Measurements from ENCODE around the gene PDCD10.

PDCD10 gene

DNA sequence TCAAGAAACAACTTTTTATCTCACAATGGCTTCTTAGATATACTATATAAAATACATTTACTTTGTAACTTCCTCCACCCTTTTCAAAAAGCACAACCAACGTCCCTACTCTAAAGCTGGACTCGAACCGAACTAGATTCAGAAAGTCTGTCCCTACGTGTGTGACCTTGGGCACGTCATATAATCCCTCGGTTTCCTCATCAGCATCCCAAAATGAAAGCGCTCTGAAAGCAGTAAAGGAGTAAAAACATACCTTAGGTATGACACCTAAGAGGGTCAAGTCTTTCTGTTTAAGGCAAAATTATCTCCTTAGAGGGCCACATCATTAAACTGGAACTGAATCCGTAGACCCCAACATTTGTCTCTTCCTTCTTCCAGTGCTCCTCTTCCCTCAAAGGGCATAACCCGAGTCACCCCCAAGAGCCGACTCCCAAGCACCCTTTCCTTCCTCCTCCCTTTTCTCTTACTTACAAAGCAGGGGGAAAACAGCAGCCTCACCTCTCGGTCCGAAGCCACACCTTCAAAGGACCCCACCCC lies 663 bp downstream of the PDCD10 start:
- no peak for DNase-seq

DNA sequence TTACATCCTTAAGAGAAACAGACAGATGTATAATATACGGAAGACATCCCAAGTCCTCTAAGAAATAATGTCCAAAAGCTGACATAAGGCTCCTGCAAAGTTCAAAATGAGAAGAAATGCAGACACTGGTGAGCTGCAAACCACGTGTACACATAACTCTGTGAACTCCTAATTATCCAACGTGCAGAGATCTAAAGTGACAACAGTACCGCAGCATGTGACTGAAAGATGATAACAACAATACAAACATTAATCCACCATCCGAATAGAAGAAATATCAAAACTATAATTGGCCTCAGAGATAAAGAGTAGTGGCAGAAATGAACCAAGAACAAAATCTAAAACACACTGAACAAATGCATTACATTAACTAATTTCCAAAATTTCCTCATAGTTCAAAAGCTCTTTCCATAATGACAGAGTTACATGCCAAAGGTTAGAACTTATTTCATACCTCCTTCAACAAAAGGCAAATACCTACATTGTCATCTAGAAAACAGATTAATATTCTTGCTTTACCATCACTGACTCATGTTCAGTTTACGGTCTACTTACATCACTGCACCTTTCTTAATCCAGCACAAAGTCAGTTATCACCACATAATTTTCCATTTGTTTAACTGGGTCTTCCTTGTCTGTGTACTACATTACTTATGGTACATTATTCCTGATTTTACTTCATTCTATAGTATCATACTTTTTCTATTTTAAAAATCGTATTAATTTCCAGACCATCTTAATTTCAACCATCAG lies 2.2 kb downstream of the PDCD10 start:
- no peak for DNase-seq

DNA sequence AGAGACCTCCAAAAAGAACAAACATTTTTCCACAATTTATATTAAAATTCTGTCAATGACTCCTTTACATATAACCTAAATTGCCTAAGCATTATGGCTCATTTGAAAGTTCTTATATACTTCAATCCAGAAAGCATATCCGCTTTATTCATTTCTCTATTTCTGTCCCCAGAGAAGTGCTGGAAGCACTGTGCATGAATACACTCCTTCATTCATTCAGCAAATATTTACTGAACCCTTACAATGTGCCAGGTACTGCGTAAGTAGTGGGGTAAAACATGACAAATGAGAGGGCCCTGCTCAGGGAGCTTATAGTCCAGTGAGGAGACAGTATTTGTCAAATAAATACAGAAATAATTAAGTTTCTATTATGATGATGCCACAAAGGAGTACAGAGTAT lies 3.3 kb downstream of the PDCD10 start:
- DNase-seq: no peak

DNA sequence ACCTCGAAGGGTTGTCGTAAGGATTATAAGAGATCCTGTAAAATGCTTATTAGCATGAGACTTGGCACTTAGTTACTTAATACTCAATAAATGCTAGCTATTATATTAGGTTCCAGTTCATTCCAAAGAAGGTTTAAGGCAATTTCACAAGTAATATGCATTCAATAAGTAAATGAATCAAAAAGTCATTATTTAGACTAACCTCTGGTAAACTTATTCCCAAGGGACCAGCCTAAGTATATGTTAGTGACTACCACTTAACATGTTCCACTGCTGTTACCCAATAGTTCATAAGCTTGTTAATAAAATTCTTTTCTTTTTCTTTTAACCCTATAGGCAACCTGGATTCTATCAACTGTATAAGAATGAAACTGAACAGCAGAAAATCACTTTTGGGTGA lies 5.1 kb downstream of the PDCD10 start:
- DNase-seq: no peak

GRCh38 chr3:167728632-167729323 lies 5.9 kb downstream of the PDCD10 start:
- no peak for DNase-seq

- DNase-seq: no peak
Observed at GRCh38 chr3:167728176-167728575, 6.5 kb downstream of the PDCD10 start.

DNA sequence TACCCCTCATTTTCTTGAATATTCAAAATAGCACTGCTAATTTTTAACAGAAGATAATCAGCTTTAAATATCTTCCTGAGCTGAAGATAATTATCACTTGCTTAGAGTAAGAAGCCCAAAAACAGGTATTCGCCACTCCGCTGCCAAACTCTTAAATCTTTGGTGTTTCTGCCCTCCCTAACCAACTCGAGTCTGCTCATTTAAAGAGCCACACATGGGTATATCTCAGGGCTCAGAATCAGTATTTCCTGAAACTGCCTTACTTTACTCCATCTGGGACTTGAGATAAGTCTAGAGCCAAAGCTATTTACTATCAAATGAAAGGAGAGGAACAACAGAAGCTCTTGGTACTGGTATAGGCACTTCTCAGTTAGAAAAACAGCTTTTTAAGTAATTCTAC lies 10.8 kb downstream of the PDCD10 start:
- no peak for DNase-seq

GRCh38 chr3:167723025-167723512 lies 11.6 kb downstream of the PDCD10 start:
- no peak for DNase-seq

DNA sequence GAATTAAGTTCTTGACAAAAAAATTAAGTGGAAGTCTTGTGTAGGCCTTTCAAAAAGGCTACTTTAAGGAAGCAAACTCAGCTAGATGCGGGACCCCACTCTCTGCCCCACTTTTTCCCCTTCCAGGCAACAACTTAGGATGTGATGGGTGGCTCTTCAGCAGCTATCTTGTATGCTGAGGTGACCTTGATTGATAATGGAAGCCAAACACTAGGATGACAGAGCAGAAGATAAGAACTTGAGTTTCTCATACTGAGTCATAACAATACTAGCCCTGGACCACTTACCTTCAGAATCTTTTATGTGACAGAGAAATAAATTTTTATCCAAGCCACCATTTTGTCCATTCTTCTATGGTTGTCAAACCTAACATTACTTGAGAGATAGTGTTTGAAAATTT lies 16.1 kb downstream of the PDCD10 start:
- DNase-seq: no peak

DNA sequence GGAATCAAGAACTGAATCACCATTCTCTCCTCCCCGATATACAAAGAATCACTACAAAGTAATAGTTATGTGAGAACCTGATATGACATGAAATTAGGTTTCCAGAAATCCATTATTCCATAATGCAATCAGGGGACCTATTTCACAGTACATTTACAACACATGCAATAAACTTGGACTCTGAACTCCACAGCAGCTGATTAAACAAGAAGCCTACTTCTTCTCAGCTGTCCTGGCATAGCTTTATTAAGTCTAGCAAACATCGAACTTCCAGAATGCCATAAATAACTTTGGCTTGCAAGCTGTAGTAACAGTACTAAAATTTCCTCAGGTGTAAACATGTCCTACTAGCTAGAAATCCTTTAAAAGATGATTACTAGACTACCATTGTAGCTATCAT lies 17.8 kb downstream of the PDCD10 start:
- no peak for DNase-seq

DNA sequence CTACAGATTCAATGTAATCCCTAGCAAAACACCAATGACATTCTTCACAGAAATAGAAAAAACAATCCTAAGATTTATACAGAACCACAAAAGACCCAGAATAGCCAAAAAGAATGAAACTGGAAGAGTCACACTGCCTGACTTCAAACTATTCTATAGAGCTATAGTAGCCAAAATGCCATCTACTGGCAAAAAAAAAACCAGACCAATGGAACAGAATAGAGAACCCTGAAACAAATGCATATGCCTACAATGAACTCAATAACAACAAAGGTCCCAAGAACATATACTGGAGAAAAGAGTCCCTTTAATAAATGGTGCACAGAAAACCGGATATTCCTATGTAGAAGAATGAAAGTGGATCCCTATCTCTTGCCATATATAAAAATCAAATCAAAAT lies 19.8 kb downstream of the PDCD10 start:
- no peak for DNase-seq

GRCh38 chr3:167712445-167712844 lies 22.2 kb downstream of the PDCD10 start:
- DNase-seq: no peak

GRCh38 chr3:167711439-167711838 lies 23.3 kb downstream of the PDCD10 start:
- DNase-seq: no peak

DNA sequence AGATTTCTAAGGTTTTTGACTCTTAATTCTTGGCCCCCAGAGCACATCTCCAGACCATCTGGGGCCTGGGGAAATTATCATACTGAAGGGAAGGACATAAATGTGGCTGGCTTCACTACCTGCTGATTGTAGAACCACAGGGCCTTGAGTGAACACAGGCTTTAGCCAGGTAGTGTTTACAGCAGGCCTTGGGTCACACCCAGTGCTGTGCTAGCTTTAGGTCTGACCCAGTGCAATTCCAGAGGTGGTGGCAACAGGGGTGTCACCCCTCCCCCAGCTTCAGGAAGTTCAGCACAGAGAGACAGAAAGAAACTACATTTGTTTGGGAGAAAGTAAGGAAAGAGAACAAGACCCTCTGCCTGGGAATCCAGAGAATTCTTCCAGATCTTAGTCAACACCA lies 24.1 kb downstream of the PDCD10 start:
- no peak for DNase-seq

GRCh38 chr3:167709690-167710089 lies 25.0 kb downstream of the PDCD10 start:
- no peak for DNase-seq

DNA sequence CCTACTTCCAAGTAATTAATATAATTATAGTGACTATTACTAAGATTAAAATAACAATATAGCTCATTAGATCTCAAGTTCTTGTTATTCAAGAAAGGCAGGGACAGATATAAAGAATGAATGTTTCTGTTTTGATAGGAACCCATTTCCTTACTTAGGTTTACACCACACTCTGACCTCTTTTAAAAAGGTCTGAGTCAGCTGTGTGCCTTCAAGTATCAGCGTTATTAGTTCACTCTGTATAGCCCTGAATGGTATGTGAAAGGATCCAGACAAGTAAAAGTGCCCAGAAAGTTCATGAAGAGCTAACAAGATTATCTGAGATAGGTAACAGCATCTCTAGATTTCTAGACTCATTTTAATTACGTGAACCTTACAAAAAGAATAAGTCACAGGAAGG lies 28.9 kb downstream of the PDCD10 start:
- no peak for DNase-seq

- no peak for DNase-seq
Observed at GRCh38 chr3:167700926-167701325, 33.8 kb downstream of the PDCD10 start.

GRCh38 chr3:167700046-167700445 lies 34.6 kb downstream of the PDCD10 start:
- no peak for DNase-seq

DNA sequence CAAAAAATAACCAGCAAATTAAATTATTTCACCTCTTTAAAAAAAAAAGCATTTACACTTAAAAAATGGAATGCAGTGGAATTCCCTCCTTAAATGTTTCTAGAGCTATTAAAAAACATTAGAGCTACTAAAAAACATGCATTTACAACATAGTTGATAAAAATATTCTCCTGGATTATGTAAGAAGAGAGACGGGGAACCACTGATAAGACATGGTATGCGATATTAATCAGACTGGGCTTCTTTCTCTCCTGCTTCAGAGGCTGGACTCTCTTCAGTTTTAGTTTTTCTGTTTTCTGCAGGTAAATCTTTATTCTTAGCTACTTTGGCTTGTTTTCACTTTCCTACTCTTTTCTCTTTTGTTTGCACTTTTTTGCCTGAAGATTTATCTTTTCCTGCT lies 40.6 kb downstream of the PDCD10 start:
- no peak for DNase-seq

DNA sequence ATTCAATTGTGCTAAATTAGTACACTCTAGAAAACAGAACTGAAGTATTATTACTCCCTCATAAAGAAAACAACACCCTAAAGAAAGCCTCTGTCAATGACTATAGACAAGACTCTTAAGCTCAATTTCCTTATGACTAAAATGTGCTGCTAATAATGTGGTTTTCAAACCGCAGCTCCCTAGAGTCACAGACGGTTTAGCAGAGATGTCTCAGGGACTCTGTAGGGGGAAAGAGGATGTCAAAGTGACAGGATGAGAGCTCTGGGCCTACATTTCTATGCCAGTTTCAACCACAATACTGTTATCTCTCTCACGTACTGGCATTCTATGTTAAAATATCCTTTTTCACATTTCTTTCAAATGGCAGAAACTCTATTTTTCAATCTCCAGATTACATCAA lies 43.3 kb downstream of the PDCD10 start:
- no peak for DNase-seq

GRCh38 chr3:167684388-167684993 lies 50.2 kb downstream of the PDCD10 start:
- no peak for DNase-seq

- DNase-seq: no peak
Observed at GRCh38 chr3:167679526-167679925, 55.2 kb downstream of the PDCD10 start.

DNA sequence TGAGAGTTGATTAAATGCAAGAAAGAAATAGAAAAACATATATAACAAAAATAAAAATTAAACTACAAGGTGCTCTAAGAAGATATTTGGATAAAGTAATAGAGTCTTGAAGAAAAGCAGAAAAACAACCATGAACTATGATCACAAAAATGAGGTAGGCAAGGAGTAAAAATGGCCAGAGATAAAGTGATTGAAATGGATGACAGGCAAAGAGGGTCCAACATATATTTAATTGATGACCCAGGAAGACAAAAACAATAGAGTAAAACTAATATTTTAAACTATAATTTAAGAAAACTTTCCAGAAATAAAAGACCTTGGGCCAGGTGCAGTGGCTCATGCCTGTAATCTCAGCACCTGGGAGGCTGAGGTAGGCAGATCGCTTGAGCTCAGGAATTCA lies 58.8 kb downstream of the PDCD10 start:
- DNase-seq: no peak

GRCh38 chr3:167673221-167673620 lies 61.5 kb downstream of the PDCD10 start:
- no peak for DNase-seq

All from activated gamma-delta T cell (primary cell).